ENCODE results near the gene PRKCZ. TPM values are rescaled to one million over a fixed set of nuclear protein-coding genes. Genes with fewer than 3 reads are reported as not detected.

Gene PRKCZ
- total RNA-seq, 2 experiments from 2014 or later, result 8.0 to 10.0 TPM

DNA sequence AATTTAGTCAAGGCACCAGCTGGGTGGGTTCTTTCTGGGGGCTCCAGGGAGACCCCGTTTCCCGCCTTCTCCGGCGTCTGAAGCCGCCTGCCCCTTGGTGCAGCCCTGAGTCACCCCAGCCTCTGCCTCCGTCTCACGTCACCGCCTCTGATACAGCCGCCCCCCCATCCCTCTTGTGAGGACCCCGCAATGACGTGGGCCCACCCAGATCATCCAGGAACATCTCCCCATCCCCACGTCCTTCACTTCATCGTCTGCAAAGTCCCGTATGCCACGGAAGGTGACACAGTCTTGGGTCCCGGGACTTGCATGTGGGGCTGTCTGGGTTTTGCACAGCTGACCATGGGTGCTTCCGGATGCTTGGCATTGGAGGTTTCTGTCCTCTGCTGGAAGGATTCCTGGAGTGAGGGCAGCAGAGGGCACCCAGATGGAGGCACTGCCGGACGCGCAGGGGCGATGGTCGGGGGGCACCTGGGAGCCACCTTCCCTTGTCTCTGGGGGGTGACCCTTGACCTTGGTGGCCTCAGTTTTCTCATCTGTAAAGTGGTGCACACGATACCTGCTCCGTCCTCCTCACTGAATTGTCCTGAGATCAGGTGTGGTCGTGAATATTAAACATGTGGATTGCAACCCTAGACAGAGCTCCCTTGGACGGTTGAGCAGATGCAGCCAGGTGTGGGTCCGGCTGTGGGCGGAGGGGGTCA, 58.8 kb downstream of the PRKCZ start:
- no peak for TF ChIP-seq EZH2phosphoT487 (IDR thresholded peaks at IDR 0.05; ENCODE audit: borderline replicate concordance, low read depth, low read length)
- TF ChIP-seq, protein P1, sequence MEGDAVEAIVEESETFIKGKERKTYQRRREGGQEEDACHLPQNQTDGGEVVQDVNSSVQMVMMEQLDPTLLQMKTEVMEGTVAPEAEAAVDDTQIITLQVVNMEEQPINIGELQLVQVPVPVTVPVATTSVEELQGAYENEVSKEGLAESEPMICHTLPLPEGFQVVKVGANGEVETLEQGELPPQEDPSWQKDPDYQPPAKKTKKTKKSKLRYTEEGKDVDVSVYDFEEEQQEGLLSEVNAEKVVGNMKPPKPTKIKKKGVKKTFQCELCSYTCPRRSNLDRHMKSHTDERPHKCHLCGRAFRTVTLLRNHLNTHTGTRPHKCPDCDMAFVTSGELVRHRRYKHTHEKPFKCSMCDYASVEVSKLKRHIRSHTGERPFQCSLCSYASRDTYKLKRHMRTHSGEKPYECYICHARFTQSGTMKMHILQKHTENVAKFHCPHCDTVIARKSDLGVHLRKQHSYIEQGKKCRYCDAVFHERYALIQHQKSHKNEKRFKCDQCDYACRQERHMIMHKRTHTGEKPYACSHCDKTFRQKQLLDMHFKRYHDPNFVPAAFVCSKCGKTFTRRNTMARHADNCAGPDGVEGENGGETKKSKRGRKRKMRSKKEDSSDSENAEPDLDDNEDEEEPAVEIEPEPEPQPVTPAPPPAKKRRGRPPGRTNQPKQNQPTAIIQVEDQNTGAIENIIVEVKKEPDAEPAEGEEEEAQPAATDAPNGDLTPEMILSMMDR (conservative IDR thresholded peaks at IDR 0.05; ENCODE audit: low read length), result 0 out of 2 replicates have a peak, but pooled peaks have one; percentile 13
- no peaks in the 10 kb centered on the region for H3K36me3 ChIP-seq (ENCODE audit: insufficient read depth, low read length)
- H3K9me2 ChIP-seq (ENCODE audit: insufficient read depth, low read length), result no peaks in the 10 kb centered on the region
- no peaks in the 10 kb centered on the region for H3K79me2 ChIP-seq (ENCODE audit: insufficient read depth, low read depth, low read length)
- intact Hi-C loops (cut with micrococcal nuclease; ENCODE audit: unreplicated experiment), result loop anchor here (1.0 kb wide), 1 partner anchor 31 kb away; no protein-coding TSS in a partner anchor
- no peaks in the 10 kb centered on the region for H4K20me1 ChIP-seq (ENCODE audit: insufficient read depth, low read length)
- H3K4me3 ChIP-seq (ENCODE audit: low read depth, low read length, poor library complexity, severe bottlenecking), result no peak overlapping the region
- H3K9me3 ChIP-seq (ENCODE audit: low read length), result no peaks in the 10 kb centered on the region
- ChIA-PET POLR2A (no interaction called here), CTCF (ENCODE audit: unreplicated experiment) (interaction anchor here (1.9 kb wide), 1 partner anchor 30 kb away, joined by 7 read pairs; no protein-coding TSS in a partner anchor)
- no peak for DNase-seq (ENCODE audit: low spot score)
- H2AFZ ChIP-seq (ENCODE audit: low read length), result no peak overlapping the region
- H3K4me1 ChIP-seq (ENCODE audit: insufficient read depth, low read length, poor library complexity, severe bottlenecking), result peaks cover 15% of the 10 kb centered on the region
- no TSS peak for BruUV-seq (replicated peaks)
- no peak overlapping the region for H3K4me2 ChIP-seq (ENCODE audit: low read length)
- no peak overlapping the region for H3K27ac ChIP-seq (ENCODE audit: low read depth, low read length, poor library complexity, severe bottlenecking)

DNA sequence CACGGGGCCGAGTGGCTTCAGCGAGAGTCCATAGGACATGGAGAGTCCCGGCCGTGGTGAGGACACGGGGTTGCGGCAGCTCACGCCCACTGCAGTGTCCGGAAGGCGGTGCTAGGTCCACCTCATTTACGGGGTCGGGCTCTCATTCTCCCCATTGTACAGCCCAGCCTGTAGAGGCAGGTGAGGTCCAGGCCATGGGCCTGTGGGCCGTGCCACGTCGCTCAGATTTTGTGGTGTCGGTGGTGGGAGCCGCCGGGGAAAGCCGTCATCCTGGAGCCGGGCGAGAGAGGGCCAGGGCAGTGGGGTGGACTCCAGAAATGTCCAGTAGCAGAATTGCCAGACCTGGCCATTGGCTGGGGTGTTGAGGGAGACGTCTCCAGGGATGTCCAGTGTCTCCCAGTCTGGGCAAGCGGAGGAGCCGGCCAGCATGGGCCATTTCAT, 59.4 kb downstream of the PRKCZ start:
- no peak overlapping the region for H3K4me3 ChIP-seq (ENCODE audit: low read depth, low read length, poor library complexity, severe bottlenecking)
- no peak overlapping the region for H2AFZ ChIP-seq (ENCODE audit: low read length)
- no peak overlapping the region for H3K4me2 ChIP-seq (ENCODE audit: low read length)
- peaks cover 15% of the 10 kb centered on the region for H3K4me1 ChIP-seq (ENCODE audit: insufficient read depth, low read length, poor library complexity, severe bottlenecking)
- H3K36me3 ChIP-seq (ENCODE audit: insufficient read depth, low read length), result no peaks in the 10 kb centered on the region
- no peak for DNase-seq (ENCODE audit: low spot score)
- H3K27ac ChIP-seq (ENCODE audit: low read depth, low read length, poor library complexity, severe bottlenecking), result no peak overlapping the region
- no TSS peak for BruUV-seq (replicated peaks)
- intact Hi-C loops (cut with micrococcal nuclease; ENCODE audit: unreplicated experiment), result no loop called here
- H3K9me3 ChIP-seq (ENCODE audit: low read length), result no peaks in the 10 kb centered on the region
- POLR2A ChIA-PET, result no interaction called here
- no peaks in the 10 kb centered on the region for H4K20me1 ChIP-seq (ENCODE audit: insufficient read depth, low read length)
- no peaks in the 10 kb centered on the region for H3K9me2 ChIP-seq (ENCODE audit: insufficient read depth, low read length)
- CTCF ChIA-PET (ENCODE audit: unreplicated experiment), result interaction anchor here (1.9 kb wide), 1 partner anchor 30 kb away, joined by 7 read pairs; no protein-coding TSS in a partner anchor
- TF ChIP-seq, protein P1 (conservative IDR thresholded peaks at IDR 0.05; ENCODE audit: low read length), result no peak
- no peak for TF ChIP-seq EZH2phosphoT487 (IDR thresholded peaks at IDR 0.05; ENCODE audit: borderline replicate concordance, low read depth, low read length)
- H3K79me2 ChIP-seq (ENCODE audit: insufficient read depth, low read depth, low read length), result no peaks in the 10 kb centered on the region

DNA sequence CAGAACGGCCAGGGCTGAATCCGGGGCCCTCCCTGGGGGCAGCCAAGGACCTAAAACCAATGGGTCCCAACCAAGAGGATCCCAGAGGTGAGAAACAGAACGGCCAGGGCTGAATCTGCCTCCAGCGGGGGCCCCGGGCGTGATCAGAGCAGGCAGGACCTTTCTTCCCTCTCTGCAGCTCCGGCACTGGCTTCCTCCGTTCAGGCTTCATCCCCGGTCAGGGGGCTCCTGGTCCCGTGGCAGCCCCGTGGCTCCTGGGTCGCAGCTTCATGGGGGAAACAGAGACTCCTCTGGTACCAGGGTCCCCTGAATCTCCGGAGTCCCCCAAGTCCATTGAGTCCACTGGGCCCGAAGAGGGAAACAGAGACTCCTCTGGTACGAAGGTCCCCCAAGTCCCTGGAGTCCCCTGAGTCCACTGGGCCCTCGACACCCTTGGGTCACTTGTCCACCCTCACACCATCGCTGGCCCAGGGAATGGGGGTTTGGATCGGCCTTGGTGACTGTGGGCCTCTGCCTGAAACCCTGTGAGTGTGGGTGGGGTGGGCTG, 60.1 kb downstream of the PRKCZ start:
- DNase-seq (ENCODE audit: low spot score), result no peak
- ChIA-PET CTCF (ENCODE audit: unreplicated experiment) (no interaction called here), POLR2A (no interaction called here)
- H3K36me3 ChIP-seq (ENCODE audit: insufficient read depth, low read length), result no peaks in the 10 kb centered on the region
- no peak for TF ChIP-seq EZH2phosphoT487 (IDR thresholded peaks at IDR 0.05; ENCODE audit: borderline replicate concordance, low read depth, low read length)
- TF ChIP-seq, protein P1 (conservative IDR thresholded peaks at IDR 0.05; ENCODE audit: low read length), result no peak
- no peak overlapping the region for H3K27ac ChIP-seq (ENCODE audit: low read depth, low read length, poor library complexity, severe bottlenecking)
- H3K4me2 ChIP-seq (ENCODE audit: low read length), result no peak overlapping the region
- H3K4me1 ChIP-seq (ENCODE audit: insufficient read depth, low read length, poor library complexity, severe bottlenecking), result peaks cover 15% of the 10 kb centered on the region
- H3K9me3 ChIP-seq (ENCODE audit: low read length), result no peaks in the 10 kb centered on the region
- BruUV-seq (replicated peaks), result no TSS peak
- H4K20me1 ChIP-seq (ENCODE audit: insufficient read depth, low read length), result no peaks in the 10 kb centered on the region
- intact Hi-C loops (cut with micrococcal nuclease; ENCODE audit: unreplicated experiment), result no loop called here
- H2AFZ ChIP-seq (ENCODE audit: low read length), result no peak overlapping the region
- no peaks in the 10 kb centered on the region for H3K9me2 ChIP-seq (ENCODE audit: insufficient read depth, low read length)
- H3K4me3 ChIP-seq (ENCODE audit: low read depth, low read length, poor library complexity, severe bottlenecking), result no peak overlapping the region
- H3K79me2 ChIP-seq (ENCODE audit: insufficient read depth, low read depth, low read length), result no peaks in the 10 kb centered on the region
